PC-3 (cell line): ENCODE measurements around the gene SEZ6L2. TPM values are rescaled to one million over a fixed set of nuclear protein-coding genes. Genes with fewer than 3 reads are reported as not detected.
"Not testable (repeated sequence)": the region's sequence is repeated elsewhere in the genome, so short reads cannot be mapped to it uniquely, and the experiment has no call there.

Source experiments
- ATAC-seq: fragments of 200-7000 bp; cut with Tn5 transposase; 2 replicates; pipeline ENCODE4 v1.9.1; 2020; ENCODE audit warnings: mild to moderate bottlenecking, moderate library complexity
- BruUV-seq: library from RNA; stranded (reverse); fragments of 400-500 nt; replicated peaks from 2 replicates; lab custom pipeline; 2021; lab: Mats Ljungman, UMichigan
- CTCF ChIA-PET: fragments of 300-600 bp; sonication (Branson Sonifier 250); formaldehyde crosslinking; loops from one replicate; lab custom pipeline; 2022; ENCODE audit warnings: antibody characterized with exemption; lab: Charles Lee
- POLR2A ChIA-PET: fragments of 300-600 bp; sonication (Branson Sonifier 250); formaldehyde crosslinking; loops from one replicate; lab custom pipeline; 2022; ENCODE audit warnings: antibody characterized with exemption; ENCODE audit not compliant: unreplicated experiment; lab: Charles Lee
- DNase-seq: peaks from one replicate; pipeline ENCODE4 v3.0.0-alpha.2; 2015
- H2AFZ ChIP-seq: fragments of 300-600 bp; sonication (generic); 2 replicates; pipeline ENCODE4 v1.6.0; 2016; ENCODE audit warnings: antibody characterized with exemption, low read length
- H3F3A ChIP-seq: fragments of 300-600 bp; sonication (generic); one replicate; pipeline ENCODE4 v1.6.0; 2017; ENCODE audit warnings: antibody characterized with exemption, low read length, control low read depth, mild to moderate bottlenecking; ENCODE audit not compliant: unreplicated experiment
- H3K27ac ChIP-seq: fragments of 300-600 bp; sonication (generic); 2 replicates; pipeline ENCODE4 v1.5.1; 2016; ENCODE audit warnings: mild to moderate bottlenecking, low read length
- H3K27me3 ChIP-seq: fragments of 300-600 bp; sonication (generic); 2 replicates; pipeline ENCODE4 v1.6.1; 2016; ENCODE audit warnings: low read length, mixed read lengths
- H3K36me3 ChIP-seq: fragments of 300-600 bp; sonication (generic); 2 replicates; pipeline ENCODE4 v1.6.1; 2016; ENCODE audit warnings: low read depth, mixed run types, low read length, mixed read lengths
- H3K4me1 ChIP-seq: fragments of 300-600 bp; sonication (generic); 2 replicates; pipeline ENCODE4 v1.5.1; 2016; ENCODE audit warnings: low read length; ENCODE audit not compliant: insufficient read depth
- H3K4me2 ChIP-seq: fragments of 300-600 bp; sonication (generic); 2 replicates; pipeline ENCODE4 v1.6.0; 2016; ENCODE audit warnings: low read length
- H3K4me3 ChIP-seq: fragments of 300-600 bp; sonication (generic); 2 replicates; pipeline ENCODE4 v1.5.1; 2016; ENCODE audit warnings: mild to moderate bottlenecking, low read length, mixed read lengths
- H3K79me2 ChIP-seq: fragments of 300-600 bp; sonication (generic); 2 replicates; pipeline ENCODE4 v1.6.1; 2017; ENCODE audit warnings: low read length, mixed read lengths
- H3K9ac ChIP-seq: fragments of 300-600 bp; sonication (generic); 2 replicates; pipeline ENCODE4 v1.6.0; 2016; ENCODE audit warnings: mild to moderate bottlenecking, low read length
- H3K9me2 ChIP-seq: fragments of 300-600 bp; sonication (generic); replicated peaks from 2 replicates; pipeline ENCODE4 v1.6.1; 2016; ENCODE audit warnings: mixed run types, low read length, mixed read lengths
- H3K9me3 ChIP-seq: fragments of 300-600 bp; sonication (generic); 2 replicates; pipeline ENCODE4 v1.6.1; 2016; ENCODE audit warnings: low read length, mixed read lengths
- H4K20me1 ChIP-seq: fragments of 300-600 bp; sonication (generic); 2 replicates; pipeline ENCODE4 v1.6.1; 2016; ENCODE audit warnings: low read length, mixed read lengths
- EZH2 ChIP-seq: fragments of 300-600 bp; sonication (generic); IDR thresholded peaks from one replicate; pipeline ENCODE4 v1.6.1; 2017; ENCODE audit warnings: antibody characterized with exemption, mild to moderate bottlenecking, low read length; ENCODE audit not compliant: unreplicated experiment
- EZH2phosphoT487 ChIP-seq: fragments of 300-600 bp; sonication (generic); IDR thresholded peaks from 2 replicates; pipeline ENCODE4 v1.6.1; 2018; ENCODE audit warnings: mild to moderate bottlenecking, antibody characterized with exemption, low read length, borderline replicate concordance
- intact Hi-C: fragments of 100-400 bp; cut with micrococcal nuclease; formaldehyde crosslinking; loops from 2 replicates; pipeline ENCODE4 v1.9.0; 2023
- total RNA-seq: library from RNA; depleted of rRNA; stranded (reverse); fragments of >200 nt; gene quantifications from 2 replicates; pipeline ENCODE4 v1.2.3, GENCODE V29; 2014
- TF ChIP-seq, protein P1 (sequence below): fragments of 300-600 bp; sonication (generic); conservative IDR thresholded peaks from 2 replicates; pipeline ENCODE4 v1.5.1; 2017; ENCODE audit warnings: antibody characterized with exemption, low read depth, mild to moderate bottlenecking, low read length

Gene SEZ6L2
- total RNA-seq, 1 experiment from 2014 or later, result 25.3 TPM

DNA sequence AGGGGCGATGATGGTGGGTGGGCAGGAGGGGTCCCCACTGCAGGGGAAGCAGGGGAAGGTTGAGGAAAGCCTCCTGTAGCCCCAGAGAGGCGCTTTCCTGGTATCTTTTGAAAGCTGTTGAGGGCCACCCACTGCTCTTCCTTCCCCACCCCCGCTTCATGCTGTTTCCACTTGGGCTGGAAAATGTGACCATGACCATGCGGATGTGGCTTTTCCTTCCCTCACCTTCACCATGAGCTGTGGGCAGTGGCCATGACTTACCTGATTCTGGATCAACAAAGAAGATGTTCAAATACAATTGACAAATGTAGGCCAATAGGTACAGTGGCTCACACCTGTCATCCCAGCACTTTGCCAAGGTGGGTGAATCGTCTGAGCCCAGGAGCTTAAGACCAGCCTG, 65.3 kb downstream of the SEZ6L2 start:
- H3K79me2 ChIP-seq, result no peaks in the 10 kb centered on the region
- no peaks in the 10 kb centered on the region for H3K27me3 ChIP-seq
- no peaks in the 10 kb centered on the region for H3K9me2 ChIP-seq
- intact Hi-C loops, result no loop called here
- H3F3A ChIP-seq, result no peaks in the 10 kb centered on the region
- H3K4me1 ChIP-seq, result peaks cover 4% of the 10 kb centered on the region; the same call in 1 of the 2 replicates
- no TSS peak for BruUV-seq
- DNase-seq, result no peak
- no peak overlapping the region for H3K4me3 ChIP-seq
- CTCF ChIA-PET, result interaction anchor here (0.6 kb wide), 1 partner anchor 10 kb away, joined by 3 read pairs; no protein-coding TSS in a partner anchor
- H3K4me2 ChIP-seq, result no peak overlapping the region
- H3K27ac ChIP-seq, result no peak overlapping the region
- H3K9ac ChIP-seq, result no peak overlapping the region
- POLR2A ChIA-PET, result no interaction called here
- no peaks in the 10 kb centered on the region for H4K20me1 ChIP-seq
- H2AFZ ChIP-seq, result no peak overlapping the region
- H3K9me3 ChIP-seq, result no peaks in the 10 kb centered on the region
- ATAC-seq, result no peak
- H3K36me3 ChIP-seq, result no peaks in the 10 kb centered on the region
- no peak for TF ChIP-seq EZH2
- TF ChIP-seq EZH2phosphoT487, result no peak
- TF ChIP-seq, protein P1, sequence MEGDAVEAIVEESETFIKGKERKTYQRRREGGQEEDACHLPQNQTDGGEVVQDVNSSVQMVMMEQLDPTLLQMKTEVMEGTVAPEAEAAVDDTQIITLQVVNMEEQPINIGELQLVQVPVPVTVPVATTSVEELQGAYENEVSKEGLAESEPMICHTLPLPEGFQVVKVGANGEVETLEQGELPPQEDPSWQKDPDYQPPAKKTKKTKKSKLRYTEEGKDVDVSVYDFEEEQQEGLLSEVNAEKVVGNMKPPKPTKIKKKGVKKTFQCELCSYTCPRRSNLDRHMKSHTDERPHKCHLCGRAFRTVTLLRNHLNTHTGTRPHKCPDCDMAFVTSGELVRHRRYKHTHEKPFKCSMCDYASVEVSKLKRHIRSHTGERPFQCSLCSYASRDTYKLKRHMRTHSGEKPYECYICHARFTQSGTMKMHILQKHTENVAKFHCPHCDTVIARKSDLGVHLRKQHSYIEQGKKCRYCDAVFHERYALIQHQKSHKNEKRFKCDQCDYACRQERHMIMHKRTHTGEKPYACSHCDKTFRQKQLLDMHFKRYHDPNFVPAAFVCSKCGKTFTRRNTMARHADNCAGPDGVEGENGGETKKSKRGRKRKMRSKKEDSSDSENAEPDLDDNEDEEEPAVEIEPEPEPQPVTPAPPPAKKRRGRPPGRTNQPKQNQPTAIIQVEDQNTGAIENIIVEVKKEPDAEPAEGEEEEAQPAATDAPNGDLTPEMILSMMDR, result no peak

DNA sequence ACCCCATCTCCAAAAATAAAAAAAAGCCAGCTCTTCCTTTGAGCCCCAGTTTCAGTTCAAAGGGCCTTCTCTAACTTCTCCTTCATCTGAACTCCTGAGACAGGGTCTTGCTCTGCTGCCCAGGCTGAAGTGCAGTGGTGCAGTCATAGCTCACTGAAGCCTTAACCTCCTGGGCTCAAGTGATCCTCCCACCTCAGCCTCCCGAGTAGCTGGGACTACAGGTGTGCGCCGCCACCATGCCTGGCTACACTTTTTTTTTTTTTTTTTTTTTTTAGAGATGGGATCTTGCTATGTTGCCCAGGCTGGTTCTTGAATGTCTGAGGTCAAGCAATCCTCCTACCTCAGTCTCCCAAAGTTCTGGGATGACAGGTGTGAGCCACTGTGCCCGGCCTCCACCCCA, 66.1 kb downstream of the SEZ6L2 start:
- intact Hi-C loops, CTCF ChIA-PET: not testable (repeated sequence)

DNA sequence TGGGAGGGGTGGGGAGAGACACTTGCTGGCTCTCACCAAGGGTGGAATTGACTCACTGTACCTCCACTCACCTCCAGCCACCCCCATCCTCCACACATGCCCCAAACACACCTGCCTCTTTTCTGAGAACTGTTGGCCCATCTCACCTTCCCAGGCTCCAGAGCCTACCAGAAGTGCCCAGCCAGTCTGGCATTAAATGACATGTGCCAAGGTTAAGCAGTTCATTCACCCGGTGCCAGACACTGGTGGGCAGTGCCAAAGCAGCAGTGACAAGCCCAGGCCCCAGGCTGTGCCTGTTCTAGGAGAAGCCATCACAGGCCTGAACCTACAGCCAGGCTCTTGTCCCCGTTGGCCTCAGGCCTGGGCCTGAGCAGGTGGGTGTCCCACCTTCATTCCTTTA, 67.9 kb downstream of the SEZ6L2 start:
- no peaks in the 10 kb centered on the region for H4K20me1 ChIP-seq
- CTCF ChIA-PET, result no interaction called here
- no peaks in the 10 kb centered on the region for H3K27me3 ChIP-seq
- DNase-seq (no peak), ATAC-seq (no peak)
- H3F3A ChIP-seq, result no peaks in the 10 kb centered on the region
- no peaks in the 10 kb centered on the region for H3K9me3 ChIP-seq
- no peaks in the 10 kb centered on the region for H3K9me2 ChIP-seq
- POLR2A ChIA-PET, result no interaction called here
- peaks cover 4% of the 10 kb centered on the region; the same call in 1 of the 2 replicates for H3K4me1 ChIP-seq
- intact Hi-C loops, result no loop called here
- no peaks in the 10 kb centered on the region for H3K36me3 ChIP-seq
- no peak overlapping the region for H3K9ac ChIP-seq
- H3K79me2 ChIP-seq, result no peaks in the 10 kb centered on the region
- BruUV-seq, result no TSS peak
- TF ChIP-seq, protein P1, result no peak
- TF ChIP-seq EZH2phosphoT487, result no peak
- no peak for TF ChIP-seq EZH2
- H3K4me3 ChIP-seq, result no peak overlapping the region
- no peak overlapping the region for H2AFZ ChIP-seq
- no peak overlapping the region for H3K27ac ChIP-seq
- H3K4me2 ChIP-seq, result no peak overlapping the region

More for the DNA sequence above, 66.1 kb downstream of the SEZ6L2 start:
- H3K27ac ChIP-seq, POLR2A ChIA-PET, H3K9ac ChIP-seq, H3K36me3 ChIP-seq, H3K4me2 ChIP-seq, H3K27me3 ChIP-seq, DNase-seq, H4K20me1 ChIP-seq, H3K4me1 ChIP-seq, H3F3A ChIP-seq, H3K79me2 ChIP-seq, H3K9me3 ChIP-seq, H3K4me3 ChIP-seq, H2AFZ ChIP-seq, BruUV-seq, ATAC-seq, H3K9me2 ChIP-seq: not testable (repeated sequence)
